HG03457 (cell line): ENCODE results near the gene SIGLEC11.
"Not testable (repeated sequence)": the region's sequence is repeated elsewhere in the genome, so short reads cannot be mapped to it uniquely, and the experiment has no call there.

Experiments used
- ATAC-seq: cut with Tn5 transposase; IDR thresholded peaks from one replicate; pipeline ENCODE4 v1.9.1; 2021; ENCODE audit warnings: moderate number of reproducible peaks; ENCODE audit not compliant: unreplicated experiment

The SIGLEC11 gene

GRCh38 chr19:49960980-49961379 lies at the start of gene SIGLEC11:
SIGLEC11 (minus strand) TSS chr19:49961172; CDS start chr19:49961081, 91 bp downstream.
- ATAC-seq: not testable (repeated sequence)

- ATAC-seq: no peak
Observed at GRCh38 chr19:50008532-50008931, 47.6 kb upstream of the SIGLEC11 start.

GRCh38 chr19:50007947-50008346 lies 47.0 kb upstream of the SIGLEC11 start:
- ATAC-seq: no peak

- no peak for ATAC-seq
Observed at GRCh38 chr19:50007170-50007569, 46.2 kb upstream of the SIGLEC11 start.

GRCh38 chr19:50005428-50005827 lies 44.5 kb upstream of the SIGLEC11 start:
- ATAC-seq: no peak

- no peak for ATAC-seq
Observed at GRCh38 chr19:50003810-50004419, 42.9 kb upstream of the SIGLEC11 start.

- ATAC-seq: no peak
Observed at GRCh38 chr19:50003254-50003788, 42.3 kb upstream of the SIGLEC11 start.

GRCh38 chr19:50002386-50002960 lies 41.5 kb upstream of the SIGLEC11 start:
- ATAC-seq: no peak

- no peak for ATAC-seq
Observed at GRCh38 chr19:50001775-50002174, 40.8 kb upstream of the SIGLEC11 start.

GRCh38 chr19:50000841-50001557 lies 40.0 kb upstream of the SIGLEC11 start:
- no peak for ATAC-seq

GRCh38 chr19:50000038-50000840 lies 39.3 kb upstream of the SIGLEC11 start:
- no peak for ATAC-seq

- no peak for ATAC-seq
Observed at GRCh38 chr19:49999371-50000010, 38.5 kb upstream of the SIGLEC11 start.

GRCh38 chr19:49997709-49998108 lies 36.7 kb upstream of the SIGLEC11 start:
- no peak for ATAC-seq

GRCh38 chr19:49988433-49988832 lies 27.5 kb upstream of the SIGLEC11 start:
- ATAC-seq: no peak

- ATAC-seq: no peak
Observed at GRCh38 chr19:49988007-49988406, 27.0 kb upstream of the SIGLEC11 start.

GRCh38 chr19:49987159-49987698 lies 26.3 kb upstream of the SIGLEC11 start:
- ATAC-seq: no peak

- ATAC-seq: no peak
Observed at GRCh38 chr19:49986354-49986753, 25.4 kb upstream of the SIGLEC11 start.

- no peak for ATAC-seq
Observed at GRCh38 chr19:49985871-49986270, 24.9 kb upstream of the SIGLEC11 start.

GRCh38 chr19:49984491-49984890 lies 23.5 kb upstream of the SIGLEC11 start:
- ATAC-seq: no peak

GRCh38 chr19:49983645-49984229 lies 22.8 kb upstream of the SIGLEC11 start:
- ATAC-seq: no peak
